H54 (cell line): Measurements from ENCODE around the gene RABGAP1L.
A peak's percentile ranks its signal among the peaks of the same experiment; 100 is the strongest.
"Not testable (repeated sequence)": the region's sequence is repeated elsewhere in the genome, so short reads cannot be mapped to it uniquely, and the experiment has no call there.

ENCODE experiments used
- DNase-seq: peaks from one replicate; pipeline ENCODE4 v3.0.0; 2011; ENCODE audit warnings: low spot score, mixed read lengths; ENCODE audit not compliant: insufficient read length
- FAIRE-seq: peaks from 3 replicates; lab custom pipeline; 2011; peaks lifted over from hg19 to GRCh38; lab: Jason Lieb, UNC
- POLR2A ChIP-seq: IDR thresholded peaks from 2 replicates; pipeline ENCODE4 v1.6.1; 2011; ENCODE audit warnings: low read depth, mild to moderate bottlenecking, low read length

RABGAP1L gene

DNA sequence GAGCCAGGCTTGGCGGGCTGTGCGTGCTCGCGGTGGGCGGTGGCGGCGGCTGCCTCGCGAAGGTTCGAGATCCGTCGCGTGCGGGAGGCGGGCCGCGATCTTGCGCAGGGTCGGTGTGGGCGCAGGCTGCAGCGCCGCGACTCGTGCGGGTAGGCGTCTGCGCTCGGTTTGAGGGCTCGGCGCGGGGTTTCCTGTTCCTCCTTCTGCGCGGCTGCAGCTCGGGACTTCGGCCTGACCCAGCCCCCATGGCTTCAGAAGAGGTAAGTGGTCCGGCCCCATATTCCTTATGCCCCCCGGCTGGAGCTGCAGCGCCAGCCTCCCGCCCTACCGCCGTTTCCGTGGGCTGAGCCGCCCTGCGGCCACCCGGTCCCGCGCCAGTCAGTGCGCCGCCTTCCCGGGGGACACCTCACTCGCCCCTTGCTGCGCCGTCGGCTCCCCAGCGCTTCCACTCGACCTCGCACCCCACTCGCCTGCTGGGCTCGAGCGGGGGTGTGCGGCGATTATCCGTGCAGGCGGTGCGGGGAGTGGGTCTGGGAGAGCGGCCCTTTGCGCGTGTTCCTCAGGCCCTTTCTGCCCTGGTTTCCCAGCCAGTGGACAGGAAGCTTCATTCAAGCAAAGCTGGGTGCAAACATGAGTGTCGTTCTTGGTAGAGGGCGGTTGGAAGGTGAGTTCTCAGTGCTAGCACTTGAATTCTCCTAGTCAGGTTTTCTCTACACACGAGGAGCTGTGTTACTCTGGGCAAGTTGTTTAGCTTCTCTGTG is 840.8 kb downstream of the RABGAP1L start, which contains the start of gene CACYBP:
CACYBP (plus strand) TSS at position 12 of the 761 bp plus-strand sequence; CDS start at position 246, 234 bp downstream.
- FAIRE-seq (no peak), DNase-seq (peak; percentile 66)
- TF ChIP-seq POLR2A, result peak; percentile 98

GRCh38 chr1:175000697-175001187 is 841.4 kb downstream of the RABGAP1L start:
- FAIRE-seq (no peak), DNase-seq (no peak)
- TF ChIP-seq POLR2A, result no peak

DNA sequence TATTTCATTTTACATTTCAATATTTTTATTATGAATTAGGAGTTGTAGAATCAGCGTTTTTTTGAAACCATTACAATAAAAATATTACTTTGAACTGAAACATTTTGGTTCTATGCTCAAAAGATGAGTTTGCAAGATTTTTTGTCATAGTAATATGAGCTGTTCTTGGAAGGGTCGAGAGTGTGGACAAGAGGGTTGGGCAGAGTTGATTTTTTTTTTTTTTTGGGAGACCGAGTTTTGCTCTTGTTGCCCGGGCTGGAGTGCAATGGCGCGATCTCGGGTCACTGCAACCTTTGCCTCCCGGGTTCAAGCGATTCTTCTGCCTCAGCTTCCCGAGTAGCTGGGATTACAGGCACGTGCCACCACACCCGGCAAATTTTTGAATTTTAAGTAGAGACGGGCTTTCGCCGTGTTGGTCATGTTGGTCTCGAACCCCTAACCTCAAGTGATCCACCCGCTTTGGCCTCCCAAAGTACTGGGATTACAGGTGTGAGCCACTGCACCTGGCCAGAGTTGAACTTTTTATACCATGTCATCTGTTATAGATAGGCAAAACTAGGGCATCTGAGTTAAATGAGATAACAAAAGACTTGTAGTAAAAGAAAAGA is 843.7 kb downstream of the RABGAP1L start:
- no peak for DNase-seq
- FAIRE-seq, result no peak
- no peak for TF ChIP-seq POLR2A

DNA sequence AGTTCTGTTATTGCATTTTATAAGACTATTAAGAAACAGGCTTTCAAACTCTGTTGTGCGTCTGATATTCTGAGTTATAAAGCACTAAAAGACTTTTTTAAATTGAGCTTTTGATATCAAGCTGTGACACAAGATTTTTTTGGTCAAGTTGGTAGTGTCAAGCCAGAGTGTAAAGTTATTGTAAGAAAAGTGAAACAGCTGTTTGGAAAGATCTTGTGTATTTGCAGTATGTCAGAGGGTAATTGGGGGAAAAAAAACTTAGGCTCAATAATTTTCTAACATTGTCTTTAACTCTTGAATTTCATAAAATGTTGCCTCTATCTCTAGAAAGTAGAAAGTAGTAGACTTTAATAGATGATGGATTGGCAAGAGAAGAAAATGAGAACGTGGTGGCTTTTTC is 844.2 kb downstream of the RABGAP1L start:
- TF ChIP-seq POLR2A, result no peak
- DNase-seq (no peak), FAIRE-seq (no peak)

DNA sequence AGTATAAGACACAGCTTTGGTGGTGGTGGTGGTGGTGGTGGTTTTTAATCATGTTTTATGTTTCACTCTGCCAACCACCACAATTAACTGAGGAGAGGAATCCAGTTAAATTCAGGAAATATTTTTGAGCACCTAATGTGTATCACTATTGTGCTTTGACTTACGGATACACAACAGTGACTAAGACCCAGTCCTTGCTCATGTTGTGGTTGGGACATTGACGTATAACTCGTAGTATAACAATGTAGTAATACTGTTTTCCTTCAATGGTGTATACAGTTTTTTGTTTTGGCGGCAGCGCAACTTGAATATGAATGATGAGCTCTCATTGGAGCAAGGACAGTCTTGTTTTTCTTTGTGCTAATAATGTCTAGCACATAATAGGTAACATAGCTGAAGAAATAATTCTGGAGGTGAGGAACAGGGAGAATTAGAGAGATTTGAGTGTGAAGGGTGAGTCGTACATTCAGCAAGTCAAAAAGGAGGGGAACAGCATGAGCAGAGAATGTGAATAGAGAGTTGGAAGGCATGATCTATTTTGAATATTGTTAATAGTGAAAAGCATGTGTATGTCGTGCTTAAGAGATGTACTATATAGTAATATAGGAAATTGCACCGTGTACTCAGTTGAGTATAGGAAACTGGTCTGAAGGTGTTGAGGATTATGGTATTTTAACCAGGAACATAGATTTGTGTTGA is 845.9 kb downstream of the RABGAP1L start:
- DNase-seq (no peak), FAIRE-seq (peak; percentile 6)
- TF ChIP-seq POLR2A, result no peak

DNA sequence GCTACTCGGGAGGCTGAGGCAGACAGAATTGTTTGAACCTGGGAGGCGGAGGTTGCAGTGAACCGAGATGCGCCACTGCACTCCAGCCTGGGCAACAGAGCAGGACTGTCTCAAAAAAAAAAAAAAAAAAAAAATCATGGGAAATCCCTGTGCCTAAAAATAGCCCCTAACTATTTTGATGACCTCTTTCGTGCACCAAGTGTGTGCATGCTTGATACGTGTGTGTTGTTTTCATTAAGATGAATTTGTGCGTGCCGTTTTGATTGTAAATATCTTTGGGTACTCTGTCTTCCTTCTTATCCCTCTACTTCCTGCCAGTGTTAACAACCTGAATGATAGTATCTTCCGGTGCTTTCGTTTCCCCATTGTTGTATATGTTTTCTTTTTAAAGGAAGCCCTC is 850.2 kb downstream of the RABGAP1L start:
- FAIRE-seq (no peak), DNase-seq (no peak)
- no peak for TF ChIP-seq POLR2A

GRCh38 chr1:175013445-175013844 is 854.1 kb downstream of the RABGAP1L start:
- DNase-seq, result no peak
- no peak for TF ChIP-seq POLR2A
- FAIRE-seq, result no peak

GRCh38 chr1:175015243-175015642 is 855.9 kb downstream of the RABGAP1L start:
- FAIRE-seq (no peak), DNase-seq (no peak)
- no peak for TF ChIP-seq POLR2A

GRCh38 chr1:175019524-175019923 is 860.2 kb downstream of the RABGAP1L start:
- DNase-seq, result no peak
- TF ChIP-seq POLR2A, result no peak
- FAIRE-seq, result no peak

DNA sequence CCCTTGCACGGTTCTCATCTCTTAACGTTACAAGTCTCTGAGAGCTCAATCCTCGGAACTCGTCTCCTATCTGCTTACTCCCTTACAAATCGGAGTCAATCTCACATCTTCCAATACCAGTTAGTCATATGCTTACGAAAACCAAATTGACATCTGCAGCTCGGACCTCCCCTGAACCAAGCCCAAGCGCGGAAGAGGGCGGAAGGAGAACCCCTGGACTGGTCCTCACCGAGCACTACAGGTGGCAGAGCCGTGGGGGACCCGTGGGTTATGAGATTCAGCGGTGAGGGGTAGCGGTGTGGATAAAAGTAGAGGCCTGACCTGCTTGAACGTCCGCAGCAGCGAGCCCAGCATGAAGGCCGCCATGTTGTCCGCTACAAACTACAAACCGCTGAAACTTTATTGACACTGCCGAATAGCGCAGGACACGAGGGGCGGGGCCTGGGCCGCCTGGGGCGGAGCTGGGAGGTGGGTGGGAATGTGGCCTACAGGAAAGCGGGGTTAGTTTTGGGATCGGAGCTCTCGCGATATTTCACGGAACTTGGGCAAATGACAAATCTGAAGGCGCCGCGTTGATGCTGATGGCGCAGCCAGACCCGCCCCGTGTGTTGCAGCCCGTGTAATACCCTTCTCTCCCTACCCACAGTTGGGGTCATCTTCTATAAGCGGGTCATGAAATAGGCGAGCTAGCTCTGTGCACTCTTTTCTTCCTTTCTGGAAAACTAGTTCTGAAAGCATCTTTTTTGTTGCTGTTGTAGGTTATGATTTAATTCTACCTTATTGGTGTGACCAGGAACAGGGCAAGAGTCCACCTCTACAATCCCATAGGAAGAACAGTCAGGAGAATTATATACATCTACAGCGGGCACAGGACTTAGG is 864.0 kb downstream of the RABGAP1L start, which contains the start of gene MRPS14:
MRPS14 (minus strand) TSS at position 383 of the 879 bp plus-strand sequence; CDS start at position 366, 17 bp downstream.
- TF ChIP-seq POLR2A, result peak; percentile 73
- DNase-seq, result peak; percentile 61
- FAIRE-seq, result peak; percentile 99

DNA sequence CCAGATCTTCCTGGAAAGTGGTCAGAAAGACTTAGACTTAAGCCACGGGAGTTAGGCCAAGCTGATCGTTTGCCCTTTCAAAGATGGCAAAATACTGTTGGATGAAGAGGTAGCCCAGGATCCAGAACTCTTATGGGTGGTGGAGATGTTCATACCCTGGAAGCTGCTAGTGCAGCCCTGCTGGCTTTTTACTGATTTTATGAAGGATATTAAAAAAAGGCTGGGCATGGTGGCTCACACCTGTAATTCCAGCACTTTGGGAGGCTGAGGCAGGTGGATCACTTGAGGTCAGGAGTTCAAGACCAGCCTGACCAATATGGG is 864.6 kb downstream of the RABGAP1L start:
- FAIRE-seq, DNase-seq: not testable (repeated sequence)

- TF ChIP-seq POLR2A, result no peak
- DNase-seq (no peak), FAIRE-seq (no peak)
Observed at GRCh38 chr1:175024773-175025172, 865.5 kb downstream of the RABGAP1L start.

GRCh38 chr1:175033953-175034352 is 874.6 kb downstream of the RABGAP1L start:
- FAIRE-seq (no peak), DNase-seq (no peak)
- TF ChIP-seq POLR2A, result no peak
